Measurements from ENCODE around the gene PAK4.

PAK4 gene

DNA sequence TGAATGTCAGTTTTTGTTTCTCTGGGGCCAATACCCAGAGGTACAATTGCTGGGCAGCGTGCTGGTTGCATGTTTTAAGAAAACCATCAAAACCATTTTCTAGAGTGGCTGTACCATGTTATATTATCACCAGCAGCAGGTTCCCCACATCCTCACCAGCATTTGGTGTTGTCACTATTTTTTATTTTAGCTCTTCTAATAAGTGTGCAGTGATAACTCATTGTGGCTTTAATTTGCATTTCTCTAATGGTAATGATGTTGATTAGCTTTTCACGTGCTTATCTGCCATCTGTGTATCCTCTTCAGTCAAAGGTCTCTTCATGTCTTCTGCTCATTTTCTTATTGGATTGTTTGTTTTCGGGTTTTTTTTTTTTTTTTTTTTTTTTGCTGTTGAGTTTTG, 21.9 kb downstream of the PAK4 start:
- peak; percentile 9 for DNase-seq

- no peak for DNase-seq
These were observed 23.4 kb downstream of the PAK4 start for GRCh38 chr19:39148939-39149529.

DNA sequence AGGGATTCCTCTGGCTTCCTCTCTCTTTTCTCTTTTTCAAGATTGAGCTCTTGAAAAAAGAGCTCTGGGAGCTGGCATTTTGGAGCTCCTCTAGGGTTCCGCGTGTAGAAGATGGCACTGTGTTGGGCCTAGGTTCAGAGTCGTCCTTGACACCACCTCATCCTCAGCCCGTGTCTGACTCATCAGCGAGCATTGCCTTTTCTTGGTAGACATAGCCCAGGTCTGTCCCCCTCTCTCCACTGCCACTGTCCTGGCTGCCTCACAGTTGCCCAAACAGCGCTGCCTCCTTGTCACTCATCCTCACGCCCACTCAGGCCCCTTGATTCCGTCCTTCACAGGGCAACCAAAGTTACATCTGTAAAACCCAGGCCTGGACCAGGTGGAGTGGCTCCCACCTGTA, 24.6 kb downstream of the PAK4 start:
- no peak for DNase-seq

DNA sequence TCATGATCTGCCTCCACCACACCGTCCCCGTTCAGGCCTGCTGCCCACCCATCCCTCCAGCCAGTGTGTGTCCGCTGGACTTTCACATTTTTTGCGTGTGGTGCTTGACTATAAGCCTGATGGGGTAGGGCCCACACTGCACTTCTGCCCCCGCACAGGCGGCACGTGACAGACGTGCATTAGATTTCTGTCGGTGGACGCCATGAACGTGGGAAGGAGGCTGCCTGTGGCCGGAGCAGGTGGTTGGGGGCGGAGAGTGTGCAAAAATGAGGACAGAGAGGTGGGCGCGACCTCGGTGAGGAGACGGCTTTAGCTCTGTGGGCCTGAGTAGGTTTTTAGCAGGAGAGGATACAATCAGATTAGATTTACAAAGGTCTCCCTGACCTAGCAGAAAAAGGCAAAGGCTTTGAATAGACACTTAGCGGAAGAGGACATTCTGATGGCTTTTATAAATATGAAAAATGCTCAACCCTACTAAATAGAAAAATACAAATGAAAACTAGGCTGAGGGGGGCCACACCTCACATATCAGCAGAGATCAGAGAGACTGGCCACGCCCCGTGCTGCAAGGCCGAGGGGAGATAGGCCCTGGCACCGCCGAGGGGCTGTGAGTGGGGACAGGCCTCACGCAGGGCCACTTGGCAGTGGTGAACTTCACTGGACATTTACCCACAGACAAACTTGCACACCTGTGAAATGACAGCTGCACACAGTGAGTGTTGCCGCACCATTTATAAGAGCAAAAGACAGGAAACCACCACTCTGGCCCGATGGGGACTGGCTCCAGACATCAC, 25.4 kb downstream of the PAK4 start:
- DNase-seq, result no peak

DNA sequence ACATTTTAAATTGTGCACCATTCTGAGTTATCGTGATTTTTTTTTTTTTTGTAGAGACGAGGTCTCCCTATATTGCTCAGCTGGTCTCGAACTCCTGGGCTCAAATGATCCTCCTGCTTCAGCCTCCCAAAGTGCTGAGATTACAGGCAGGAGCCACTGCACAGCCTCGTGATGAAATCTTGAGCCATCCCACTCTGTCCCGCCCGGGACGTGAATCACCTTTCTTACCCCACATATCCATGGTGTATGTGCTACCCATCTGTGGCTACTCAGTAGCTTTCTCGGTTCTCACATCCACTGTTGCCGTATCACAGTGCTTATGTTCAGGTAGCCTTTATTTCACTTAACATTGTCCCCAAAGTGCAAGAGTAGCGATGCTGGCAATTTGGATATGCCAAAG, 26.5 kb downstream of the PAK4 start:
- no peak for DNase-seq

DNA sequence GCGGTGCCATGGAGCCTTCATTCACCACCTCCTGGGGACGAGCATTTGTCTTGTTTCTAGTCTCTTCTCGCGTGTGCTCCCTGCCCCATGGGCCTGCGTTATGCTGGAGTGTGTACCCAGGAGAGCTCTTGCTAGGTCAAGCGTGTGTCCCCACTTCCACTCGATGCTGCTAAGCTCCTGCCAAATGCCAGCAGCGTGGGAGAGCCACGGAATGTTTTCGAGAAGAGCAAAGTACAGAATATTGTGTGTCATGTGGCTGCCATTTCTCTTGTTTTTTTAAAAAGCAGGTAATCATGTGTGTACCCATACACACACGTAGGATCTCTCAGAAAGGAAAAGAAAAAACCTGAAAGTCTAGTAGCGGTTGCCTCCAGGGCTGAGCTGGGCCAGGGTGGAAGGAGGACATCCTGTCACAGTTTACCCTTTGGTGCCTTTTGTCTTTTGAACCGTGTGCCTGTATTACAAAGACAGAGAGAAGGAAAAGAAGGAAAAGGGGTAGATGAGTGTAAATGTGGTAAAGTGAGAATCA, 28.6 kb downstream of the PAK4 start:
- no peak for DNase-seq

- no peak for DNase-seq
These were observed 29.1 kb downstream of the PAK4 start for GRCh38 chr19:39154629-39155100.

DNA sequence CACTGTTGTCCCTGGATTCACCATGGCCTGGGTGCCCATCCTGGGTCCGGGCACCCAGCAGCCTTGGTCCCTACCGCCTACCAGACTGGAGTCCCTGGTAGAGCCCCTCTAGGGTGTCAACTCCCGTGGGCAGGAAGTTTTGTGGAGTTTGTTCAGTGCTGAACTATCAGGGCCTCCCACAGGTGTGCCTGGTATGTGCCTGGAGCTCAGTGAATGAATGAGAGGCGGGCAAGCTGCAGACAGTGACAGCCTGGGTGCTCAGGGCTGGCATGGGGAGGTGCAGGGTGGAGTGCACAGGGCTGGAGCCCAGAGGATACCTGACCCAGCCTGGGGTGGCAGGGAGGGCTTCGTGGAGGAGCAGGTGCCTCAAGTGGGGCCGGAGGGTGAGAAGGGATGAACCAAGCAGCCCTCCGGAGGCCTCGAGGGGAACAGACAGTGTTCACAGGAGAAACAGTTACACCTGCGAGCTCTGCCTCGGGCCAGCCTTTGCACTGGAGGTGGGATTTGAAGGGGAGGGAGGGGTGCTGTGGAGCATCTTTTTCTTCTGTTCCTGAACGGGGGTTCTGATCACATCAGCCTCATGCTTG, 29.6 kb downstream of the PAK4 start:
- DNase-seq, result no peak

DNA sequence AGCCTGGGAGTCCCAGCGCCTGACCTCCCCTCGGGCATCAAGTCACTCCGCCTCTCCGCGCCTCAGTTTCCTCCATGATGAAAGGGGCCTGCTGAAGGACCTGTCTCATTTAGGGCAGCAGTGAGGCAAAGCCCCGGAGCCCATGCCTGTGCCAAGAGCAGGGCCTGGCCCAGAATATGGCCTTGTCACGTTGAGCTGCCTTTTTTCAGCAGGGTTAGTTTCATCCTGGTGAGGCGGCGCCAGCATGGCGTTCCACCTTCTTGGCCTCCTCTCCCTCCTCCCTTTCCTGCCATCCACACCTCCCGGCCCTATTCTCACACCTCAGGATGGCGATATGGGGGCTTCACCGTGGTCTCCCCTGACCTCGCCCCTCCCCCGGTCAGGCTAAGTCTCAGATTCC, 30.2 kb downstream of the PAK4 start:
- no peak for DNase-seq

DNA sequence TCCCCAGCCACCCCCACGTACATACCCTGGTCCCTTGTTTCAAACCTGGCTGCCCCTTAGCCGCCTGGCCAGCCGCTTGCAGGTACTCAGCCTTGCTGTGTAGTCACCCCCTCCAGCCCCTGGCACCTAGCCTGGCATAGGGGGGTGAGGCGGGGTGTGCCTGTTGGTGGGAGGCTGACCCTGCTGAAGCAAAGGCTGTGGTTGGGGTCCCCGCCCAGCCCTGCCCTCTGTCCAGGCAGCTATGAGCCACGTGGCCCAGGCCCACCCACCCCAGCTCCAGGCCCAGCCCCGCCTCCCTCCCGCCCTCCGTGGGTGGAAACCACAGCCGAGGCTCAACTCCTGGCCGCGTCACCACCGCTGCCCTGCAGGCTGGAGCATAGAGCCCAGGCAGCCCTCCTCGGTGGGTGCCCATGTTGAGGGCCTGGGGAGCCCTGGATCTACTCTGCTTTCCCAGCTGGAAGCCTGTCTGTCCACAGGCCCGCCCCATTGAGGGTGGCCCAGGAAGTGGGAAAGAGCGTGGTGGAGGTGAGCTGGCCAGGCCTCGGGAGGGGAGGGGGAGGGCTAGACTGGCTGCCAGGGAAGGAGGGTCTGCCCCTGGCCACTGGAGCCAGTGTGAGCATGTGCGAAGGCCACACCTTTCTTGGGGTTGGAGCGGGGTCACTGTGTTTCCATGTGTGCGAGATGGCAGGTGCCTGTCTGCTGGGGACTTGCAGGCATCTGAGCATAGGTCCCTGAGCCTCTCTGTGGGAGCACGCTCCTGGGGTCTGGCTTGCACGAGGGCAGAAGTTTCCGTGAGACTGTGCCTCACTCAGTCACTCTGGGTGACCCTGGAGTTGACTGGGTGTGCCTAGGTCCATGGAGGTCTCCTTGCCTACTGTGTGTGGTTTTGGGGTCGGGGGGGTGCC, 31.0 kb downstream of the PAK4 start:
- DNase-seq, result no peak

DNA sequence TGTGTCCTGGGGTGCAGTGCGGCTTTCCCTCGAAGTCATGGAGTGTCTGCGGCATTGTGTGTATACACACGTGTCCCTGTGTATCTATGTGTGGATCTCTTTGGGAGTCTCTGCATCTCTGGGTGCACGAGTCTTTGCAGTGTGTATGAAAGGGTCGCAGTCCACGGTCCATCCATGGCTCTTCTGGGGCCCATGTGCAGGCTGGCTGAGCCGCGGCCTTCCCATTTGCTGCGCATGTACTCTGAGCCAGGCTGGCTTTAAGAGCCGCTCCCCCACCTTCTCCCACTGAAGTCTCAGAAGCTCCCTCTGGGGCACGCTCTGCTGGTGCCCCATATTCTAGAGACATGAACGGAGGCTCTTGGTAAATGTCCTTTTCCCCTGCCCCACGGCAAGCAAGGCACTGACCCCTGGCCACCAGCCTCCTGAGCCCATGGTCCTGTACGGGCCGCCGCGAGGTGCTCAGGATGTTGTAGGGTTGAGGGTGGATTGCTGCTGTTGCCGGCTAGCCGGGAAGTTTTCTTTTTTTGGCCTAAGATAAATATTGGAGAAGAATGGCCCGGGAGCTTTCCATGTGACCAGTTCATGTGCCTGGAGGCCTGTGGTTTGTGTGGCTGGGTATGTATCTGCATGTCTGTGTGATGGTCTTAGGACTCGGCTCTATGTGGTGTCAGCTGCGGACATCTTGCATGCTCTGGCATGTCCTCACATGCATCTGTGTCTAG, 31.9 kb downstream of the PAK4 start:
- DNase-seq, result no peak

DNA sequence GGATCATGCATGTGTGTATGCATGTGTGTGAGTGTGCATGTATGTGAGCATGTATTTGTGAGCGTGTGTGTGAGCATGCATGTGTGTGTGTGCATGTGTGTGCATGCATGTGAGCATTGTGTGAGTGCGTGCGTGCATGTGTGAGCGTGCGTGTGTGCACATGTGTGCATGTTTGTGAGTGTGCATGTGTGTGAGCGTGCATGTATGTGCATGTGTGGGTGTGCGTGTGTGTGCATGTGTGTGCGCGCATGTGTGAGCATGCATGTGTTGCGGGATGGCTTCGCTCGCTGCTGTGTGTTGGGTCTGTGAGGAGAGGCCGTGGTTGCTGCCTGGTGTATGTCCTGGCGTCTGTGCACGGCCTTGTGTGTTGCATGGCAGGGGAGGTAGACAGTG, 32.4 kb downstream of the PAK4 start:
- no peak for DNase-seq

DNA sequence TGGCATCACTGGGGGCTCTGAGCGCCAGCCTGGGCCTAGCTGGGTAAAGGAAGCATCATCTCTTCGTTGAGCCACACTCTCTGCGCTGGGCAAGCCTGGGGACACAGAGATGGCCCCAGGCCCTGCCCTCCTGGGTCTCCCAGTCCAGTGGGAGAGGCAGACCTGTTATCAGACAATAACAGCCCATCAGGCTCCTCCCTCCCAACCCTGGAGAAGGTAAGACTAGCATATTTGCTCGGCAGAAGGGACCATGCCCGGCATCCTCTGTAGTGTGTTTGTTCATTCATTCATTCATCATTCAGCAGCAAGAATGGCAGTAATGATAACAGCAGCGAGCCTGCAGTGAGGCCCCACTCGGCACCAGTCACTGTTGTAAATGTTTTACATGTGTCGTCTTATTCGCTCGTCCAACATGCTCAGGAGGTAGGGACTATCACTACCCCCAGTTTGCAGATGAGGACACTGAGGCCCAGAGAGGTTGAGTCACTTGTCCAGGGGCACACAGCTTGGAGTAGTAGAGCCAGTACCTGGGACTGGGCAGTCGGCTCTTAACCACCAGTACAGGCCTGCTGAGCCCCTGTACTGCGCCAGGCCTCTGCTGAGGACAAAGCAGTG, 33.2 kb downstream of the PAK4 start:
- no peak for DNase-seq

DNA sequence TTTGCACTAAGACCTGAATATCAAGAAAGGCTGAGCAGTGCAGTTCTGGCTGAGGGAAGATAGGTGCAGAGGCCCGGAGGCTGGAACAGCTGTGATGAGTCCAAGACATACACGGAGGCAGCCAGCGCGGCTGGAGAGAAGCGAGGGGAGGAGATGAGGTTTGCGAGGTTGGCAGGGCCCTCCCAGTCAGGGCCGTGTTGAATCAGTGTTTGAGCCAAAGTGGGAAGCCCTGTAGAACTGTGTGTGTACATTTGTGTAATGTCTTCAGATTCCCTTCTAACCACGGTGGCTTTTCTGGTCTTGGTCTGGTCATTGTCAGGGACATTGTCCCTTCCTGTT, 34.9 kb downstream of the PAK4 start:
- DNase-seq, result no peak

DNA sequence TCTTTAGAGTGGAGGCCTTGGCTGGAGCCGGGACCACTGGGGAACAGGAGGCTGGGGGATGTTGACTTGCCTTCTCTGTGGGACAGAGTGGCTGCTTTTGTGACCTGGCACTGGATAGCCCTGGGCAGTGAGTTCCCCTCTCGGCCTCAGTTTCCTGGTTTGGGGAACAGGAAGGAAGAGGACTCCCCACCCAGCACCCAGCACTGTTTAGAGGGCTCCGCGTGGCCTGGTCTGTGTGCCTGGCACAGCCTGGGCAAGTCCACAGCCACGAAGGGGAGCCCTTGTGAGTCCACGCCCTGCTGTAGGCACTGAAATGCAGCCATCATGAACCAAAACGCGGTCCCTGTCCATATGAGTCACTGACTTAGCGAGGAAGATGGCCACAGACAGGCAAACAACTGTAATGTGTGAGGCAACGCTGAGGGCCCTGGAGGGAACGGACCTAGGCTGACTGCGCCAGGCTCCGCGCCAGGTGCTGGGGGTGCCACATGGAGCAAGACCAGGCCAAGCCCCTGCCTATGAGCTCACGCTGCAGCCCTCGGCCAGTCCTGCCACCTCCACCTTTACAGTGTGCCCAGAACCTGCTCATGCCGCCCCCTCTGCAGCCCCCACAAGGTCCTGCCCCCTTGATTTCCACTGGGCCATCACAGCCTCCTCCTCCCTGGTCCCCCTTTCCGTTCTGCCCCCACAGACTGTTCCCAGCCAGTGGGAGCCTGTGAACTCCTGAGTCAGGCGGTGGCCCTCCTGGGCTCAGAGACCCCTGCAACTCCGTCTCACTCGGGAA, 35.5 kb downstream of the PAK4 start:
- DNase-seq, result no peak

- no peak for DNase-seq
These were observed 37.0 kb downstream of the PAK4 start for GRCh38 chr19:39162441-39163043.

GRCh38 chr19:39163621-39164020, 38.0 kb downstream of the PAK4 start:
- DNase-seq, result no peak

GRCh38 chr19:39164289-39164688, 38.7 kb downstream of the PAK4 start:
- DNase-seq, result no peak

- no peak for DNase-seq
These were observed 40.3 kb downstream of the PAK4 start for GRCh38 chr19:39165857-39166256.

DNA sequence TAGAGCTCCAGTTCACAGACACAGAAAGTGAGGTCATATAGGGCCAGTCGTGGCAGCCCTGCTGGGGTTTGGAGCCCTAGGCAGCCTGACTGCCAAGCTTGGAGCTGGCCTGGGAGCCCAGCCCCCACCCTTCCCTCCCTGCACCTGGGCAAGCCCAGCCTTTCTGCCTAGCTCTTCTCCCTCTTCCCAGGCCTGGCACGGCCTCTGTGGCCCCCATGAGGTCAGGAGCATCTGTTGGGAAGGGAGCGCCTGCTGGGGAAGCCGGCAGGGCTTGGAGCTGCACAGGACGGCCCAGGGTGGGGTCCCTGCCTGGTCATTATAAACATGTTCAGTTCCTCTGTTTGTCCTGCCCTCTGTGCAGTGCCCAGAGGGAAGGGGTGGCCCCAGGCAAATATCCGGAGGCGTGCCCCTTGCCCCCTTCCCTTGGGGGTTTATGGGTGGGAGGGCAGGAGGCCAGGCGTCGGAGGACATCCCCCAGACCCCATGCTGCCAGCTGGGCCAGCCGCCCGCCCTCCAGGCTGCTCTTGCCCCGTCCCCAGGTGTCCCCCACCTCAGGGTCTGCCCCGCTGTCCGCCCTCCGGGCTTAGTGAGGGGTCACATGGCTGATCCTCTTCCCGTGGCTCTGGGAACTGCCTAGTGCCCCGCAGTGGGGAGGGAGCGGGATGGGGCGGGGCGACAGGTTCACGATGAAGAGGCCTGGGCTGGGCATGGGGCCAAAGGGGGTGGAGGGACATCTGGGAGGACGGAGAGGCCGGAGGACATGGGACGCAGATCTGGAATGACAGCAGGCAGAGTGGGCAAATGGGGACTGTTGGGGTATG, 41.2 kb downstream of the PAK4 start:
- peak; percentile 9 for DNase-seq

Measured in NCI-H2171 treated with DMSO at 0.1 percent for 48 hours (cell line).